ENCODE measurements around the gene LRBA. TPM values are rescaled to one million over a fixed set of nuclear protein-coding genes. Genes with fewer than 3 reads are reported as not detected.

LRBA gene
- total and polyA plus RNA-seq, 9 of the 15 experiments (the other 6 are each of a cell fraction or from before 2014, with no cell fraction given) = 24.2 to 88.7 (median 59.7) TPM

DNA sequence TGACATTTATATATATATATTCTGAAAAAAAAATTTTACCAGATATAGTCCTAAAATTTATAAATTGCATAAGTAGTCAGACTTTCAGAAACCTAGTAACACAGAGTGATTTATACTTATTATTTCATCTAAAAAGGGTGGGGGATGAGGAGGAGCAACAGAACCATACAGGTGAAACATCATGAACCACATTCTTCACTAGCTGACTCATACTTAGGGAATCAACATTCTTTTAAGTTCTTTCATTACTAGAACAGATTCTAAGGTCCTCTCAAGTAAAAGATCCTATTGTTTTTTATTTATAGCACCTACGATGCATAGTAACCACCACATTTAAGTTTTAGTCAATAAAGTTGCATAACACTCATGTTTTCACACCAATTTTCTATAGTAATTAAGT is 166.1 kb downstream of the LRBA start (continued):
- TF ChIP-seq, protein P1, sequence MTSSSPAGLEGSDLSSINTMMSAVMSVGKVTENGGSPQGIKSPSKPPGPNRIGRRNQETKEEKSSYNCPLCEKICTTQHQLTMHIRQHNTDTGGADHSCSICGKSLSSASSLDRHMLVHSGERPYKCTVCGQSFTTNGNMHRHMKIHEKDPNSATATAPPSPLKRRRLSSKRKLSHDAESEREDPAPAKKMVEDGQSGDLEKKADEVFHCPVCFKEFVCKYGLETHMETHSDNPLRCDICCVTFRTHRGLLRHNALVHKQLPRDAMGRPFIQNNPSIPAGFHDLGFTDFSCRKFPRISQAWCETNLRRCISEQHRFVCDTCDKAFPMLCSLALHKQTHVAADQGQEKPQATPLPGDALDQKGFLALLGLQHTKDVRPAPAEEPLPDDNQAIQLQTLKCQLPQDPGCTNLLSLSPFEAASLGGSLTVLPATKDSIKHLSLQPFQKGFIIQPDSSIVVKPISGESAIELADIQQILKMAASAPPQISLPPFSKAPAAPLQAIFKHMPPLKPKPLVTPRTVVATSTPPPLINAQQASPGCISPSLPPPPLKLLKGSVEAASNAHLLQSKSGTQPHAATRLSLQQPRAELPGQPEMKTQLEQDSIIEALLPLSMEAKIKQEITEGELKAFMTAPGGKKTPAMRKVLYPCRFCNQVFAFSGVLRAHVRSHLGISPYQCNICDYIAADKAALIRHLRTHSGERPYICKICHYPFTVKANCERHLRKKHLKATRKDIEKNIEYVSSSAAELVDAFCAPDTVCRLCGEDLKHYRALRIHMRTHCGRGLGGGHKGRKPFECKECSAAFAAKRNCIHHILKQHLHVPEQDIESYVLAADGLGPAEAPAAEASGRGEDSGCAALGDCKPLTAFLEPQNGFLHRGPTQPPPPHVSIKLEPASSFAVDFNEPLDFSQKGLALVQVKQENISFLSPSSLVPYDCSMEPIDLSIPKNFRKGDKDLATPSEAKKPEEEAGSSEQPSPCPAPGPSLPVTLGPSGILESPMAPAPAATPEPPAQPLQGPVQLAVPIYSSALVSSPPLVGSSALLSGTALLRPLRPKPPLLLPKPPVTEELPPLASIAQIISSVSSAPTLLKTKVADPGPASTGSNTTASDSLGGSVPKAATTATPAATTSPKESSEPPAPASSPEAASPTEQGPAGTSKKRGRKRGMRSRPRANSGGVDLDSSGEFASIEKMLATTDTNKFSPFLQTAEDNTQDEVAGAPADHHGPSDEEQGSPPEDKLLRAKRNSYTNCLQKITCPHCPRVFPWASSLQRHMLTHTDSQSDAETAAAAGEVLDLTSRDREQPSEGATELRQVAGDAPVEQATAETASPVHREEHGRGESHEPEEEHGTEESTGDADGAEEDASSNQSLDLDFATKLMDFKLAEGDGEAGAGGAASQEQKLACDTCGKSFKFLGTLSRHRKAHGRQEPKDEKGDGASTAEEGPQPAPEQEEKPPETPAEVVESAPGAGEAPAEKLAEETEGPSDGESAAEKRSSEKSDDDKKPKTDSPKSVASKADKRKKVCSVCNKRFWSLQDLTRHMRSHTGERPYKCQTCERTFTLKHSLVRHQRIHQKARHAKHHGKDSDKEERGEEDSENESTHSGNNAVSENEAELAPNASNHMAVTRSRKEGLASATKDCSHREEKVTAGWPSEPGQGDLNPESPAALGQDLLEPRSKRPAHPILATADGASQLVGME (CRISPR knock-in tag; IDR thresholded peaks at IDR 0.05) = no peak
- TF ChIP-seq NCOA6 (IDR thresholded peaks at IDR 0.05) = no peak
- no peak for TF ChIP-seq HCFC1 (IDR thresholded peaks at IDR 0.05; ENCODE audit: low read depth, low read length)

DNA sequence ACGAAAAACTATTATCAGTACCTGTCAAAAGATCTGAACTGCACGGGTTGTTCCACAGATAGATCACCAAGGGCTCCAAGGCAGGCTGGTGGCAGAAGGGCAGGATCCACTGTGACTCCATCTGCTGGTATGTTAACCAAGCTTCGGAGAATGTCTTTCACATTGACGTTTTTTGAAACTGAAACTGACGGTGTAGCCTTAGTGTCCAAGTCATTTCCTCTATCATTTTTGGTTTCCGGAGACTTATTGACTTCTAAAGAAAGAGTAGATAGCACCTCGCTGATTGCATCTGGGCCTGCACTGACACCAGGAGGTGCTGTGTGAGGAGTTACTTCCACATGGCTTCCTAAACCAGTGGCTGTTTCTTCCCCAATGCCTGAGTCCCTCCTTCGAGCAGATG is 186.9 kb downstream of the LRBA start:
- no peak overlapping the region for H3K4me2 ChIP-seq (ENCODE audit: insufficient read depth, low read length)
- no peak overlapping the region for H3K4me3 ChIP-seq
- CTCF ChIA-PET (ENCODE audit: low intra/inter-chr PET ratio) = interaction anchor here (0.5 kb wide), 1 partner anchor 39 kb away, joined by 6 read pairs; no protein-coding TSS in a partner anchor
- WGBS (ENCODE audit: insufficient coverage, low coverage, missing lambda C conversion rate) = 79% methylated on average over 8 of the region's 8 CpGs
- peaks cover 52% of the 10 kb centered on the region; the same call in 2 of the 3 replicates for H3K36me3 ChIP-seq (ENCODE audit: control insufficient read depth, insufficient read depth, low read length)
- no peaks in the 10 kb centered on the region for H3K4me1 ChIP-seq (replicated peaks in 1 of 2; ENCODE audit: control insufficient read depth in 2 of 2, insufficient read depth in 2 of 2, low read length in 2 of 2)
- peak; percentile 35 for FAIRE-seq
- in situ Hi-C loops (cut with MboI) = no loop called here
- no peak for DNase-seq (ENCODE audit: extremely low read depth in 1 of 4, low spot score in 3 of 4)
- no peaks in the 10 kb centered on the region for H3K9me3 ChIP-seq (replicated peaks; ENCODE audit: control insufficient read depth, insufficient read depth, low read depth, low read length)
- no TSS peak for BruUV-seq (replicated peaks)
- no peak overlapping the region for H3K27ac ChIP-seq (ENCODE audit: extremely low read depth, low read depth, low read length)
- no peak overlapping the region for H2AFZ ChIP-seq (ENCODE audit: low read depth, low read length)
- no peaks in the 10 kb centered on the region for H3K27me3 ChIP-seq (ENCODE audit: control insufficient read depth in 2 of 2, insufficient read depth in 2 of 2, low read length in 2 of 2)
- no peaks in the 10 kb centered on the region for H4K20me1 ChIP-seq (replicated peaks; ENCODE audit: control insufficient read depth, insufficient read depth, low read length)
- intact Hi-C loops (cut with micrococcal nuclease) = no loop called here
- H3K9ac ChIP-seq (ENCODE audit: insufficient read depth in 1 of 2, low read depth in 2 of 2, low read length in 2 of 2) = no peak overlapping the region
- ATAC-seq = no peak
- H3K9me1 ChIP-seq (ENCODE audit: control insufficient read depth, insufficient read depth, low read length) = no peaks in the 10 kb centered on the region
- H3K79me2 ChIP-seq (ENCODE audit: control insufficient read depth, insufficient read depth, low read length) = no peaks in the 10 kb centered on the region
- POLR2A ChIA-PET = interaction anchor here (0.6 to 0.8 kb wide), 2 partner anchors 31 to 656 kb away, joined by 3 to 7 read pairs; no protein-coding TSS in a partner anchor
- TF ChIP-seq, protein P2, sequence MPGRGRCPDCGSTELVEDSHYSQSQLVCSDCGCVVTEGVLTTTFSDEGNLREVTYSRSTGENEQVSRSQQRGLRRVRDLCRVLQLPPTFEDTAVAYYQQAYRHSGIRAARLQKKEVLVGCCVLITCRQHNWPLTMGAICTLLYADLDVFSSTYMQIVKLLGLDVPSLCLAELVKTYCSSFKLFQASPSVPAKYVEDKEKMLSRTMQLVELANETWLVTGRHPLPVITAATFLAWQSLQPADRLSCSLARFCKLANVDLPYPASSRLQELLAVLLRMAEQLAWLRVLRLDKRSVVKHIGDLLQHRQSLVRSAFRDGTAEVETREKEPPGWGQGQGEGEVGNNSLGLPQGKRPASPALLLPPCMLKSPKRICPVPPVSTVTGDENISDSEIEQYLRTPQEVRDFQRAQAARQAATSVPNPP (IDR thresholded peaks at IDR 0.05; ENCODE audit: borderline replicate concordance, insufficient read depth, insufficient read length) = no peak
- no peak for TF ChIP-seq NFYB (IDR thresholded peaks at IDR 0.05; ENCODE audit: extremely low read depth, insufficient read length)
- TF ChIP-seq MCM3 (IDR thresholded peaks at IDR 0.05) = no peak
- no peak for TF ChIP-seq FUS (optimal IDR thresholded peaks at IDR 0.05; ENCODE audit: low read depth, low read length)
- TF ChIP-seq SIN3B (IDR thresholded peaks at IDR 0.05; ENCODE audit: low read depth) = no peak
- no peak for TF ChIP-seq USF2 (CRISPR knock-in tag; IDR thresholded peaks at IDR 0.05)
- no peak for TF ChIP-seq MAFG (tag; conservative IDR thresholded peaks at IDR 0.05)

Measured in K562 (cell line).